Progenitor cell of endocrine pancreas (in vitro differentiated cells): ENCODE measurements around the gene DCPS. TPM values are rescaled to one million over a fixed set of nuclear protein-coding genes. Genes with fewer than 3 reads are reported as not detected.

Experiments
- DNase-seq: peaks from one replicate; pipeline ENCODE4 v3.0.0; 2021; ENCODE audit warnings: low spot score; ENCODE audit not compliant: unreplicated experiment
- H3K27ac Mint-ChIP-seq: 2 replicates; pipeline ENCODE4 v1.8.0; 2021; ENCODE audit warnings: mild to moderate bottlenecking, moderate library complexity, mixed read lengths
- H3K27me3 Mint-ChIP-seq: 2 replicates; pipeline ENCODE4 v1.8.0; 2021; ENCODE audit warnings: mixed read lengths
- H3K36me3 Mint-ChIP-seq: 2 replicates; pipeline ENCODE4 v1.8.0; 2022; ENCODE audit warnings: mixed read lengths; ENCODE audit not compliant: insufficient read depth
- H3K4me1 Mint-ChIP-seq: 2 replicates; pipeline ENCODE4 v1.8.0; 2021; ENCODE audit warnings: low read depth, mixed read lengths
- H3K4me3 Mint-ChIP-seq: 2 replicates; pipeline ENCODE4 v1.8.0; 2021; ENCODE audit warnings: low read depth, mild to moderate bottlenecking, moderate library complexity, mixed read lengths
- H3K9me3 Mint-ChIP-seq: 2 replicates; pipeline ENCODE4 v1.8.0; 2021; ENCODE audit warnings: low read depth, mixed read lengths
- total RNA-seq: library from RNA; stranded (reverse); gene quantifications from 2 replicates; pipeline ENCODE4 v1.2.1, GENCODE V29; 2021
- TF ChIP-seq, protein P1 (sequence below): fragments of 200-600 bp; sonication (generic); IDR thresholded peaks from one replicate; pipeline ENCODE4 v1.5.0; 2021; ENCODE audit warnings: antibody characterized with exemption, mild to moderate bottlenecking; ENCODE audit not compliant: unreplicated experiment

The DCPS gene
- total RNA-seq, 1 donor from 2014 or later, result 17.9 TPM

DNA sequence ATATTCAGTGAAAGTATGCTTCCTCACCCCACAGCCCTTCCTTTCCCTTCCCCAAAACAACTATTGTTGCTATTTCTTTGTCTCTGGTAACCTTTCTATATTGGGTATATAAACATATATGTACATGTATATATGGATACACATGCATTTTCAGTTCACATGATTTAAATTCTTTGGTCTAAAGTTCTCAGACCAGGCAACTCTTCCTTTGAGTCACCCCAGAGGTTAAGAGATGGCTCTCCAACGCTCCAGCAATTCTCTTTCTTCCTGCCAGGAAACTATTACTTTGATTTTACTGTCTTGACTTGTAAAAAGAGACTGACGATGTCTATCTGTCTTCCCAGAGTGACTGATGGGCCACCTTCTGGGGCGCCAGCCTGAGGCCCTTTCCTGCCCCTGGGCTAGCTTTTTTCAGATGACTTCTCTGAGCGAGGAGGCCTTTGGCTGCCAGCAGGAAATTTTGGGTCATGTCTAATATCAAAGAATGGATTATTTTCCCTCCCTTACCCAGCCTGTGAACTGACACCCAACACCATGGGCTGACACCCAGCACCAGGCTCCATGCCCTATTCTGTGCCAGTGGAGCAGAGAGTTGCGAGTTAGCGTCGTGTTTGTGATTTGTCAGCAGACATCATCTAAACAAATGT is 37.2 kb downstream of the DCPS start:
- no peaks in the 10 kb centered on the region for H3K9me3 Mint-ChIP-seq
- DNase-seq, result no peak
- H3K4me1 Mint-ChIP-seq, result peaks cover 15% of the 10 kb centered on the region
- TF ChIP-seq, protein P1, sequence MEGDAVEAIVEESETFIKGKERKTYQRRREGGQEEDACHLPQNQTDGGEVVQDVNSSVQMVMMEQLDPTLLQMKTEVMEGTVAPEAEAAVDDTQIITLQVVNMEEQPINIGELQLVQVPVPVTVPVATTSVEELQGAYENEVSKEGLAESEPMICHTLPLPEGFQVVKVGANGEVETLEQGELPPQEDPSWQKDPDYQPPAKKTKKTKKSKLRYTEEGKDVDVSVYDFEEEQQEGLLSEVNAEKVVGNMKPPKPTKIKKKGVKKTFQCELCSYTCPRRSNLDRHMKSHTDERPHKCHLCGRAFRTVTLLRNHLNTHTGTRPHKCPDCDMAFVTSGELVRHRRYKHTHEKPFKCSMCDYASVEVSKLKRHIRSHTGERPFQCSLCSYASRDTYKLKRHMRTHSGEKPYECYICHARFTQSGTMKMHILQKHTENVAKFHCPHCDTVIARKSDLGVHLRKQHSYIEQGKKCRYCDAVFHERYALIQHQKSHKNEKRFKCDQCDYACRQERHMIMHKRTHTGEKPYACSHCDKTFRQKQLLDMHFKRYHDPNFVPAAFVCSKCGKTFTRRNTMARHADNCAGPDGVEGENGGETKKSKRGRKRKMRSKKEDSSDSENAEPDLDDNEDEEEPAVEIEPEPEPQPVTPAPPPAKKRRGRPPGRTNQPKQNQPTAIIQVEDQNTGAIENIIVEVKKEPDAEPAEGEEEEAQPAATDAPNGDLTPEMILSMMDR, result no peak
- no peaks in the 10 kb centered on the region for H3K27me3 Mint-ChIP-seq
- no peak overlapping the region for H3K4me3 Mint-ChIP-seq
- H3K36me3 Mint-ChIP-seq, result peaks cover 6% of the 10 kb centered on the region
- H3K27ac Mint-ChIP-seq, result no peak overlapping the region

DNA sequence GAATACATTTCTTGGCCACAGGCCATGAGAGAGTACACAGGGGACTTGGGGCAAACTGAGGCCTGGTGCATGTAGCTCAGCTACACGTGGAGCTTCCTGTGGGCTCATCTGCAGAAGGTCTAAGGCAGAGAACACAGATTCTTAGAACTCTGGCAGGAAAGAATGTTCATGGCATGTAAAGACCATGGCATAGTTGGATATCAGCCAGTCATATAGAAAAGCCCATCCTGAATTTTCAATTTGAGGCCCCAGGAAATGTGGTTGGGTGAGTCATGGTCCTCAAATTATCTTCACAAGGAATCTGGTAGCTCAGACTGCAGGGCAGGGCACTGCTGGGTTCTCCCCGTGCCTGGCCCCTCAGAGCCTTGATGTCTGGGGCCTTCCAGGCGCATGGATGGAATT is 37.9 kb downstream of the DCPS start:
- no peaks in the 10 kb centered on the region for H3K27me3 Mint-ChIP-seq
- TF ChIP-seq, protein P1, result no peak
- DNase-seq, result no peak
- peaks cover 4% of the 10 kb centered on the region for H3K36me3 Mint-ChIP-seq
- no peak overlapping the region for H3K27ac Mint-ChIP-seq
- H3K4me1 Mint-ChIP-seq, result peaks cover 18% of the 10 kb centered on the region
- H3K4me3 Mint-ChIP-seq, result no peak overlapping the region
- no peaks in the 10 kb centered on the region for H3K9me3 Mint-ChIP-seq

DNA sequence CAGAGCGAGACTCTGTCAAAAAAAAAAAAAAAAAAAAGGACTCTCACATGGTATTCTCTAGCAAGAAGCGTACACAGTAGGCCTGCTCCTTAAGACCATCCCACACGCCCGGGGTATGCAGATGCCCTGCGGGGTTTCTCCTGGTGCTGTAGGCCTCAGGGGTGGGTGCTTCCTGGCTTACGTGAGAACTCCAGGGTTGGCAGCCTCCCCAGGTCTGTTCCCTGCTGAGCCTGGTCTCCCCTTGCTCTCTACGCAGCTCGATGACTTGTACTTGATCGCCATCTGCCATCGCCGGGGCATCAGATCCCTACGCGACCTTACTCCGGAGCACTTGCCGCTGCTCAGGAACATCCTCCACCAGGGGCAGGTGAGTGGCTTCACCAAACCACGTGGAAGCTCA is 39.2 kb downstream of the DCPS start:
- Mint-ChIP-seq H3K4me1 (peaks cover 13% of the 10 kb centered on the region), H3K36me3 (peaks cover 4% of the 10 kb centered on the region), H3K27me3 (no peaks in the 10 kb centered on the region), H3K27ac (no peak overlapping the region), H3K9me3 (no peaks in the 10 kb centered on the region), H3K4me3 (no peak overlapping the region)
- TF ChIP-seq, protein P1, result no peak
- no peak for DNase-seq

DNA sequence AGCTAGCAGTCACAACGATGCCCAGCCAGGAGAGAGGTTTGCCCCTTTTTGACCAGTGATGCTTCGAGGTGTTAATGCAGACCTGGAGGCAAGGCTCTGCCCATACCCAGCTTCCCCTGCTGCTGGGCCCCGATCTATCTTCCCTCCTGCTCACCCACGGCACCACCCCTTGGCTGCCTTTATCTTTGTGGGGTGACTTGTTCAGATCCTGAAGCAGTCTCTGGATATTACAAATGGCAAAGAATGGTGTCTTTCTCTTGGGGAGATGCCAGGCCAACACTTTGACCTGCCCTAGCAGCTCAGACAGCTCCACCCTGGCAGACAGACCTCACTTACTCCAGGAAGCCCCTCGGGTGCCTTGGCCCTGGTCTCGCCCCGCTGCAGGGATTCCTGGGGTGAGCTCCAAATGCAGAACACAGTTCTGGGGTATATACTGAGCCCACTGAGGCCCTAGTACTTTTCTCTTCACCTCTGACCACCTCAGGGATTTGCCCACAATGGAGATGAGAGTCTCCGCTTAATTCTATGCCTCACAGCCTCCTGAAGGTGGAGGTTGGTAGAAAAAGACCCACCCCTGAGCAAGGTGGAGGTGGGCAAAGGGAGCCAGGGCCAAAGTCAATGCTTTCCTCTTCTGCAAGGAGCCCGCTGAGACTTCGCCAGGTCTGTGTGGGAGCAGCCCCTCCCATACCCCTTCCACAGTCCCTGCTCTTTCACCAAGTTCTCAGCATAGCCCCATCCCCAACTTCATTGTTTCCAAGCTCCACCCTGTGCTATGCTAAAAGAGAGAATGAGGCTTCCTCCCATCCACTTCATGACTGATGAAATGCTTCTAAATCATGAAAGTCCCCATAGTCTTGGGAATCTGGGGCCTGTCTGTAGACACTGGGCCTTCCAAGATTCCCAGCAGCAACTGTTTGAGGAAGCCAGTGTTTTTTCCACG is 40.6 kb downstream of the DCPS start:
- Mint-ChIP-seq H3K4me3 (no peak overlapping the region), H3K27ac (no peak overlapping the region), H3K4me1 (peaks cover 16% of the 10 kb centered on the region), H3K9me3 (no peaks in the 10 kb centered on the region), H3K27me3 (no peaks in the 10 kb centered on the region), H3K36me3 (peaks cover 4% of the 10 kb centered on the region)
- TF ChIP-seq, protein P1, result no peak
- no peak for DNase-seq

DNA sequence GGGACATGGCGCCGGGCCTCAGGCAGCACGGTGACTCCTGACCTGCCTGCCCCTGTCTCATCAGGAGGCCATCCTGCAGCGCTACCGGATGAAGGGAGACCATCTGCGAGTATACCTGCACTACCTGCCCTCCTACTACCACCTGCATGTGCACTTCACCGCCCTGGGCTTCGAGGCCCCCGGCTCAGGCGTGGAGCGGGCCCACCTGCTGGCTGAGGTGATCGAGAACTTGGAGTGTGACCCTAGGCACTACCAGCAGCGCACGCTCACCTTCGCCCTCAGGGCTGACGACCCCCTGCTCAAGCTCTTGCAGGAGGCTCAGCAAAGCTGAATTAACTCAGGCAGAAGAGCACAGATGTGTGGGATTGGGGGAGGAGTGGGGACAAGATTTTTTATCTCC is 41.4 kb downstream of the DCPS start:
- peaks cover 4% of the 10 kb centered on the region for H3K36me3 Mint-ChIP-seq
- no peak overlapping the region for H3K4me3 Mint-ChIP-seq
- H3K4me1 Mint-ChIP-seq, result peaks cover 14% of the 10 kb centered on the region
- H3K27me3 Mint-ChIP-seq, result no peaks in the 10 kb centered on the region
- TF ChIP-seq, protein P1, result no peak
- DNase-seq, result no peak
- H3K27ac Mint-ChIP-seq, result no peak overlapping the region
- H3K9me3 Mint-ChIP-seq, result no peaks in the 10 kb centered on the region
